Measurements from ENCODE around the gene GPC1. TPM values are rescaled to one million over a fixed set of nuclear protein-coding genes. Genes with fewer than 3 reads are reported as not detected.

The GPC1 gene
- total RNA-seq, 3 donors from 2014 or later, result 12.4 to 29.2 (median 15.4) TPM

DNA sequence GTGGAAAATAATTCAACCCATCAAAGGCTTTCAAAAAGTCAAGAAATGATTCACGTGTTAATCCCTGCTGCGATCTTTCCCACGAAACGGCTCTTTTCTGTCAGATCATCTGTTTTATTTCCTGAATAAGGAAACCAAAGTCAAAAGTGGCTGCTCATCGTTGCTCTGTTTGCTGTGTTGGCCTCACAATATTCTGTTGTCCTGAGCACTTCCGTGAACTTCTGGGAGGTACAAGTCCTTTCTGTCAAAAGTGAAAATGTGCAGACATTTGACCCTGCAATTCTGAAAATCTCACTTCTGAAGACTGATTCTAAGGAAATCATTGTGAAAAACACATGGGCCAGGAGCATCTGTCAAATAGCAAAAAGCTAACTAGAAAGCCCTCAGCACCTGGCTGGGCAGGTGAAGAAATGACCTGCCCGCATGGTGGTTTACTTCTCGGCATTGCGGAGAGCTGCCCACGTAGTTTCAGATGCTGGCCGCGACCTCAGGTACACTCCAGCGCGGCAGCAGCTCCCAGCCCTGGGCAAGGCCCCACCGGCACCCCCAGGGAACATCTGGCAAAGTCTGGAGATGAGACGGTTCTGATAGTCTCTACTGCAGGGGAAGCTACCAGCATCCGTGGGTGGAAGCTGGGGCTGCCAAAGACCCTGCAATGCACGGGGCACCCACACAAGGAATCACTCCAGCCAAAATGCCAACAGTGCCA is 31.9 kb upstream of the GPC1 start:
- intact Hi-C loops (cut with DNase I, micrococcal nuclease), result no loop called here
- no peak overlapping the region for H3K4me3 ChIP-seq
- H3K9me3 ChIP-seq, result no peaks in the 10 kb centered on the region
- TF ChIP-seq, protein P1, sequence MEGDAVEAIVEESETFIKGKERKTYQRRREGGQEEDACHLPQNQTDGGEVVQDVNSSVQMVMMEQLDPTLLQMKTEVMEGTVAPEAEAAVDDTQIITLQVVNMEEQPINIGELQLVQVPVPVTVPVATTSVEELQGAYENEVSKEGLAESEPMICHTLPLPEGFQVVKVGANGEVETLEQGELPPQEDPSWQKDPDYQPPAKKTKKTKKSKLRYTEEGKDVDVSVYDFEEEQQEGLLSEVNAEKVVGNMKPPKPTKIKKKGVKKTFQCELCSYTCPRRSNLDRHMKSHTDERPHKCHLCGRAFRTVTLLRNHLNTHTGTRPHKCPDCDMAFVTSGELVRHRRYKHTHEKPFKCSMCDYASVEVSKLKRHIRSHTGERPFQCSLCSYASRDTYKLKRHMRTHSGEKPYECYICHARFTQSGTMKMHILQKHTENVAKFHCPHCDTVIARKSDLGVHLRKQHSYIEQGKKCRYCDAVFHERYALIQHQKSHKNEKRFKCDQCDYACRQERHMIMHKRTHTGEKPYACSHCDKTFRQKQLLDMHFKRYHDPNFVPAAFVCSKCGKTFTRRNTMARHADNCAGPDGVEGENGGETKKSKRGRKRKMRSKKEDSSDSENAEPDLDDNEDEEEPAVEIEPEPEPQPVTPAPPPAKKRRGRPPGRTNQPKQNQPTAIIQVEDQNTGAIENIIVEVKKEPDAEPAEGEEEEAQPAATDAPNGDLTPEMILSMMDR (IDR thresholded peaks at IDR 0.05), result no peak
- H3K36me3 ChIP-seq (ENCODE audit: low read depth), result no peaks in the 10 kb centered on the region
- DNase-seq (no peak), ATAC-seq (no peak)
- no peaks in the 10 kb centered on the region for H3K4me1 ChIP-seq (ENCODE audit: low read depth)

DNA sequence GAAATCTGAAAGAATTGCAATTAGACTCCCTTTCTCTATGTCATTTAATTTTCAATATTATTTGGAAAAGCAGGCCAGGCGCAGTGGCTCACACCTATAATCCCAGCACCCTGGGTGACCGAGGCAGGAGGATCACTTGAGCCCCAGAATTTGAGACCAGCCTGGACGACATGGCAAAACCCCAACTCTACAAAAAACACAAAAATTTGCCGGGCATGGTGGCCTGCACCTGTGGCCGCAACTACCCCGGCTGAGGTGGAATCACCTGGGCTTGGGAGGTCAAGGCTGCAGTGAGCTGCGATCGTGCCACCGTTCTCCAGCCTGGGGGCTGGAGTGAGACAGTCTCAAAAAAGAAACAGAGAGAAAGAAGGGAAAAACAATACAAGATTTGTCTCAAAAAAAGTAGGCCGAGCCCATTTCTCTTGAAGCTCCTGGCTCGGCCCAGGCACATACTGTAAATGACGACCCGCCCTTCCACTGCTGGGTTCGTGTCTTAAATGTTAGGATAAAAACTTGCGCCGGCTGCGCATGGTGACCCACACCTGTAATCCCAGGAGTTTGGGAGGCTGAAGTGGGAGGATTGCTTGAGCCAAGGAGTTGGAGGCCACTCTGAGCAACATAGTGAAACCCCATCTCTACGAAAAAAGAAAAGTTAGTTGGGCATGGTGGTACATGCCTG is 31.1 kb upstream of the GPC1 start:
- TF ChIP-seq, protein P1 (IDR thresholded peaks at IDR 0.05), result no peak
- Histone ChIP-seq H3K9me3 (no peaks in the 10 kb centered on the region), H3K4me1 (ENCODE audit: low read depth) (no peaks in the 10 kb centered on the region), H3K4me3 (no peak overlapping the region), H3K36me3 (ENCODE audit: low read depth) (no peaks in the 10 kb centered on the region)
- no peak for ATAC-seq
- no peak for DNase-seq
- intact Hi-C loops (cut with DNase I, micrococcal nuclease), result no loop called here

DNA sequence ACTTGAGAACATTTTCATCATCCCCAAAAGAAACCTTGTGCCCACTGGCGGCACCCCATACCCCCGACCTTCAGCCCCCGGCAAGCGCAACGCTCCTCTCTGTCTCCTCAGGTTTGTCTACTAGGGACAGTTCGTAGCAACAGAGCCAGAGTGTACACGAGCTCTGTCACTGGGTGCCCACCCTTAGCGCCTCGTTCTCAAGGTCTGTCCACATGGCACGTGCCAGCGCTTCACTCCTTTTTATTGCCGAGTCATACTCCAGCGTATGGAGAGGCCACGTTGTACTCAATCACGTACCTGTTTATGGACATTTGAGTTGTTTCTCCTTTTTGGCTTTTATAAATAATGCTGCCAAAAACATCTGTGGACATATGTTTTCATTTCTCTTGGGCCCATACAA is 30.3 kb upstream of the GPC1 start:
- H3K36me3 ChIP-seq (ENCODE audit: low read depth), result no peaks in the 10 kb centered on the region
- ATAC-seq, result no peak
- no peaks in the 10 kb centered on the region for H3K4me1 ChIP-seq (ENCODE audit: low read depth)
- no peaks in the 10 kb centered on the region for H3K9me3 ChIP-seq
- DNase-seq, result no peak
- TF ChIP-seq, protein P1 (IDR thresholded peaks at IDR 0.05), result no peak
- intact Hi-C loops (cut with DNase I, micrococcal nuclease), result no loop called here
- H3K4me3 ChIP-seq, result no peak overlapping the region

DNA sequence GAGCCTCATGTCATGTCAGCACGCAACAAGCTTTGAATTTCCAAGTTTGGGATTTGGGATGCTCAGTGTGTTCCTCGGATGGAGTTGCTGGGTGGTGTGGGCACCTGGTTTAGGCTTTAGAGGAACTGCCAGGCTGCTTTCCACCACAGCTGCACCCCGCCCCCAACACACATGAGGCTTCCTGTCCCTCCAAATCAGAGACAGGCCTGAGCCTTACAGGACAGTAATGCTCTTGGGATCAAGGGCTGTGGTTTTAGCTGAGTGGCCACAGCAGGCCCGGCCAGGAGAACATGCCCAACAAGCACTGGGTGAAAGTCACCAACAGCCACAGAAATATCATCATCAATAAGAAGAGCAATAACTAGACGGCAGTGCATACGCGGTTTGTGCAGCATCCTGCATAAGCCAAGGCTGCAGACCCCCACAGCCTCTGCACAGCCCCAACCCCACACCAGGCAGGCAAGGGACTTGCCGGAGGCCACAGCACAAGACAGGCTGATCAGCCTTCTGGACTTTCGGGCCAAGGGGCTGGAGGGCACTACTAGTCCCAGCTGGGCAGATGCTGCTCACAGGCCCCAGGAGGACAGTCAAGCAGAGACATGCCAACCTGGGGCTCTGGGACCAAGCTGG is 29.7 kb upstream of the GPC1 start:
- H3K4me1 ChIP-seq (ENCODE audit: low read depth), result no peaks in the 10 kb centered on the region
- ATAC-seq (no peak), DNase-seq (no peak)
- intact Hi-C loops (cut with DNase I, micrococcal nuclease), result no loop called here
- H3K9me3 ChIP-seq, result no peaks in the 10 kb centered on the region
- TF ChIP-seq, protein P1 (IDR thresholded peaks at IDR 0.05), result no peak
- no peak overlapping the region for H3K4me3 ChIP-seq
- H3K36me3 ChIP-seq (ENCODE audit: low read depth), result no peaks in the 10 kb centered on the region

DNA sequence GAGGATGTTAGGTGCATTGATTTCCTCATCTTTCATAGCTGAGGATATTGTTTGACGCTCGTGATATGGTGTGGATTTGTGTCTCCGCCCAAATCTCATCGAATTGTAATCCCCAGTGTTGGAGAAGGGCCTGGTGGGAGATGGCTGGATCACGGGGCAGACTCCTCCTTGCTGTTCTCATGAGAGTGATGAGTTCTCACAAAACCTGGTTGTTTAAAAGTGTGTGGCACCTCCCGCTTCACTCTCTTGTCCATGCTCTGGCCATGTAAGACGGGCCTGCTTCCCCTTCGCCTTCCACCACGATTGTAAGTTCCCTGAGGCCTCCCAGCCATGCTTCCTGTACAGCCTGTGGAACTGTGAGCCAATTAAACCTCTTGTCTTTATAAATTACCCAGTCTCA is 28.4 kb upstream of the GPC1 start:
- ATAC-seq (no peak), DNase-seq (no peak)
- intact Hi-C loops (cut with DNase I, micrococcal nuclease), result no loop called here
- TF ChIP-seq, protein P1 (IDR thresholded peaks at IDR 0.05), result no peak
- Histone ChIP-seq H3K9me3 (no peaks in the 10 kb centered on the region), H3K4me3 (no peak overlapping the region), H3K36me3 (ENCODE audit: low read depth) (no peaks in the 10 kb centered on the region), H3K4me1 (ENCODE audit: low read depth) (no peaks in the 10 kb centered on the region)

Data from mucosa of descending colon (tissue), 3 donors.